Natural killer cell treated with Interleukin-12 subunit alpha and Interleukin-12 subunit beta and Interleukin-15 and Interleukin-18, amount 100 ng/mL, for 72 hours (primary cell): ENCODE data around the gene PRKG1. TPM values are rescaled to one million over a fixed set of nuclear protein-coding genes. Genes with fewer than 3 reads are reported as not detected.

Experiments
- ATAC-seq, 2 donors: fragments of 150-1000 bp; cut with Tn5 transposase in 1 of 2; sonication (Bioruptor Pico), chemical (Tn5 transposase) in 1 of 2; 2 replicates each; pipeline ENCODE4 v1.10.0; 2021
- DNase-seq: peaks from one replicate; pipeline ENCODE4 v3.0.0; 2022; ENCODE audit warnings: low spot score
- H3K27ac Mint-ChIP-seq, 2 donors: 1 replicate in 1 of 2; 2 replicates in 1 of 2; pipeline ENCODE4 v1.8.0; 2022; ENCODE audit warnings: mixed read lengths in 2 of 2, mild to moderate bottlenecking in 1 of 2, moderate library complexity in 1 of 2
- H3K27me3 Mint-ChIP-seq, 2 donors: 1 replicate in 1 of 2; 2 replicates in 1 of 2; pipeline ENCODE4 v1.8.0; 2022; ENCODE audit warnings: mixed read lengths in 2 of 2
- H3K36me3 Mint-ChIP-seq: one replicate; pipeline ENCODE4 v1.8.0; 2022; ENCODE audit warnings: mixed read lengths
- H3K4me1 Mint-ChIP-seq, 2 donors: 1 replicate in 1 of 2; 2 replicates in 1 of 2; pipeline ENCODE4 v1.8.0; 2022; ENCODE audit warnings: low read depth in 2 of 2, mixed read lengths in 2 of 2, mild to moderate bottlenecking in 1 of 2
- H3K4me3 Mint-ChIP-seq: one replicate; pipeline ENCODE4 v1.8.0; 2022; ENCODE audit warnings: mixed read lengths
- H3K9me3 Mint-ChIP-seq: 2 replicates; pipeline ENCODE4 v1.8.0; 2022; ENCODE audit warnings: mixed read lengths
- total RNA-seq, 2 donors: library from RNA; stranded (reverse); gene quantifications; one replicate each; pipeline ENCODE4 v1.2.3, GENCODE V29; 2022

The PRKG1 gene
- total RNA-seq, 2 donors from 2014 or later = 0.10 TPM; not detected in 1

DNA sequence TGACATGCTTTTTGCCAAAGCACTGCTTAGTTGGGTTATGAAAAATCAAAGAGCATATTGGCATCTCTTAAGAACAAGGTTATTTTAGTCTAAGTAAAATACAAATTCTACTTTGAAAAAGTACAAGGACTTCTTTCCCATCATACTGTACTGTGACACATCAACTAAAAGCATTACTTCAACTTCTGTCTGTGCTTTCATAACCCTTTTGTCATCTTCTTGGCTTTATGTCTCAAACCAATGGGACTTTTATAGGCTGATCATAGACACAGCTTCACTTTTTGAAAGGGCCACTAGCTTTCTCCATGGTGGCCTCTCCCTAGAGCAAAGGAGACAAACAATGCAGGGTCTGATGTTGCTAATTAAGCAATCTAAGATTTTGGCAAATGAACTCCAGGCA lies 814.0 kb downstream of the PRKG1 start:
- no peak for ATAC-seq
- H3K4me1 Mint-ChIP-seq = no peaks in the 10 kb centered on the region
- H3K36me3 Mint-ChIP-seq = no peaks in the 10 kb centered on the region
- H3K4me3 Mint-ChIP-seq = no peak overlapping the region
- H3K27ac Mint-ChIP-seq = no peak overlapping the region
- H3K9me3 Mint-ChIP-seq = no peaks in the 10 kb centered on the region
- no peaks in the 10 kb centered on the region for H3K27me3 Mint-ChIP-seq
- DNase-seq = no peak

DNA sequence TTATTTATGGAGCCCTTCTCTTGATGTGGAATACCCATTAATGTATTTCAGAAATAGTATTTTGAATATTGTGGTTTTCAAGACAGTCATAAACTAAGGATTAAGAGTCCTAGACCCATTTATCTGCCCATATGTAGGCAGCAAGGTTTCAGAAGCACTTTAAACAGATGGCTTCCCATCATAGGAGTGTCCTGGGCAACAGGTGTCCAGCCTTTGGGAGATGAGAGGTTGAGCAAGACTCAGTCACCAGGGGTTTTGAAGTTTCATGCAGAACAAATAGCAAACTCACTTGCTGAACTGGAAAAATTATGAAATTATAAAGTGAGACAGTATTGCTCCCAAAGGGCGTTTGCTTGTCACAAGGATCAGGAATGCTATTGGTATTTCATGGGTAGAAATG lies 818.0 kb downstream of the PRKG1 start:
- Mint-ChIP-seq H3K4me3 (no peak overlapping the region), H3K36me3 (no peaks in the 10 kb centered on the region), H3K4me1 (no peaks in the 10 kb centered on the region), H3K27ac (no peak overlapping the region), H3K27me3 (no peaks in the 10 kb centered on the region), H3K9me3 (no peaks in the 10 kb centered on the region)
- DNase-seq = no peak
- no peak for ATAC-seq

DNA sequence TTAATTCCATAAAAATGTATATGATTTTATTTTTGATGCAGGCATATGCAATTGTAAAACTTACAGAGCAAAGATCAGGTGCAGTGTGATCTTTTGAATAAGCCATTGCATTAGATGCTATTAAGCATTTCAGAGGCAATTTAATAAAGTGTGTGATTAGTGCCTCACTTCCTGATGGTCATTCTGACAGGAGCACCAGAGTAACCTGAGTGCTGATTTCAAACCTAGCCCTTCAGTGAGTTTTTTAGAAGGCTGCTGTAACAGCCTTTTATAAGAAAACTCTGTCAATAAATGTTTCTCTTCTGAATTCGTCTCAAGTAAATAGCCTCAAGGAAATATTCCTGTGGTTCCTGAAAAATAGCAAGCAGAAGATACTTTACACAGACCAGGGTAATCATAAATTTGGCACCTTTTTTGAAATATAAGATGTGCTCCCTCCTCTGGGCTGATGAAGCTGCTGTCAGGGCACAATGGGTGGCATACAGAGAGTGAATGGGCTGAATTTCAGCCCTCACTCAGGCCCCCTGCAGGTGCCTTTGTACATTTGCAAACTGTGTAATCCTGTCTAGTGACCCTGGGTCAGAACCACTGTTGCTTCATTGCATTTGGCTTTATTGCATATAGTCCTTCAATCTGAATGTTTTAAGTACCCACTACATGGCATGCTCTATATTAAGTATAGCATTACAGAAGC lies 818.8 kb downstream of the PRKG1 start:
- no peaks in the 10 kb centered on the region for H3K36me3 Mint-ChIP-seq
- no peaks in the 10 kb centered on the region for H3K27me3 Mint-ChIP-seq
- H3K27ac Mint-ChIP-seq = no peak overlapping the region
- no peak overlapping the region for H3K4me3 Mint-ChIP-seq
- DNase-seq (no peak), ATAC-seq (no peak)
- H3K9me3 Mint-ChIP-seq = no peaks in the 10 kb centered on the region
- H3K4me1 Mint-ChIP-seq = no peaks in the 10 kb centered on the region

DNA sequence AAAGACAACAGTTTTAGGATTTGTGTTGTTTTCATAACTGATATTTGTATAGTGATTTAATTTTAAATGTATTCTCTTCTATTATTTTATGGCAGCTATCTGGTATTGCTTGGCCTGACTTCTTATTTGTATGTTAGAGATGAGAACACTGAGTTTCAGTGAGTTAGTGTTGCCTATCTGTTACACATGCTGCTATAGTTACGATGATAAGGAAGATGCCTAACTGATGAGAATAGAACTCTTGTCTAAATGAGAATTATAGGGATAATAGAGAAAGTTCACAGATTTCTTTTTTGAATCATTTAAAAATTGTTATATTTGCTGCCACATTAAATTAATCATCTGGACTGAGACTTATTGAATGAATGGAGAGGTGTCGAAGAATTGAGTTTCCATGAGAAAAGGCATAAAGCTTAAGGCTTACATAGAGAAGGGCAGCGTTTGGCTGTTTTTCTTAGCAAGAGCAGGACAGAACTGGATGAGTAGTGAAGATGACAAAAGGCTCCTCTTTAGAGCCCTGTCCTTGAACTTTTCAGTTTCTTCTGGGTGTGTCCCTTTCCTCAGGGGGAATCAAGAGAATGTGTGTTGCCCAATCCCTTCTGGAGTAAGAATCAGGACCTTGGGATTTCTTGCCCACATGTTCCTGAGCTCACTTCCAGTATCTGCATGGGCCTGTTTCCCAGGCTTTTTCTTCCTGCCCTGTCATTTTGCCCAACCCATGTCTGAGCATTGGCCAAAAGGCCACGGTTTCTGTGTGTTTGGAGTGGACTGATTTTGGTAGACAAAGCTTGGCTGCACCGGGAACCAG lies 820.7 kb downstream of the PRKG1 start:
- Mint-ChIP-seq H3K36me3 (no peaks in the 10 kb centered on the region), H3K4me1 (no peaks in the 10 kb centered on the region), H3K27me3 (no peaks in the 10 kb centered on the region), H3K9me3 (no peaks in the 10 kb centered on the region), H3K27ac (no peak overlapping the region), H3K4me3 (no peak overlapping the region)
- ATAC-seq (no peak), DNase-seq (no peak)

DNA sequence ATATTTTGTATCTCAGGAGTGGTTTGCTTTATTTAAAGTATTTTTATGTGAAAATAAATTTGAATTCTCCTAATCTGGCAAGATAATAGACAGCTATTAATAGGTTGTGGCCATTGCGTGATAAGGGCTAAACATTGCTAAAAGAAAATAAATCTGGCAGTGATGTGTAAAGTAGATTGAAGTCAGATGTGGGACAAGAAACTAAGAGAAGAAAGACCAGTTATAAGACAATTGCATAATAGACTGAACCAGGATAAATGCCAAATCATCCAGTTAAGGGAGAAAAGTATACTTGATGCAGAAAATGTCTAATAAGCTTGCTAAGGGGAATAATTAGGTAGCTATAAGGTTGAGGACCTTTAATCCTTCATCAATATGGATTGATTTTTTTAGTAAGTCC lies 822.6 kb downstream of the PRKG1 start:
- Mint-ChIP-seq H3K36me3 (no peaks in the 10 kb centered on the region), H3K4me1 (no peaks in the 10 kb centered on the region), H3K27ac (no peak overlapping the region), H3K27me3 (no peaks in the 10 kb centered on the region), H3K4me3 (no peak overlapping the region), H3K9me3 (no peaks in the 10 kb centered on the region)
- DNase-seq (no peak), ATAC-seq (no peak)

DNA sequence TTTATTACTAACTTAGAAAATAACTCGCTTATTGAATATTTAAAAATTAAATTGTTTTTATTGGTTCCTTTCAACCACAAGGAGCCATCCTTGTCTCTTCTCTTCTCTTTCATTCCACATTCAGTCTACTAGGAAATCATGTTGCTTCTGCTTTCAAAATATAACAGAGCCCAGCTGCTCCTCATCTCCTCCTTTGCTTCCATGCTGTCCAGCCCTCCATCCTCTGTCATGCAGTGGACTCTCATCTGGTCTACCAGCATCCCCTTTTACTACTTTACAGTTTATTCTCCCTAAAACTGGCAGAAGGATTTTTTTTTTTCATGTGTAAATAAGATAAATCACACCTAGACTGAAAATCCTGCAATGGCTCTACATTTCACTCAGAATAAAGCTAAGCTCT lies 823.3 kb downstream of the PRKG1 start:
- Mint-ChIP-seq H3K27ac (no peak overlapping the region), H3K27me3 (no peaks in the 10 kb centered on the region), H3K4me3 (no peak overlapping the region), H3K4me1 (no peaks in the 10 kb centered on the region), H3K36me3 (no peaks in the 10 kb centered on the region), H3K9me3 (no peaks in the 10 kb centered on the region)
- ATAC-seq (no peak), DNase-seq (no peak)

DNA sequence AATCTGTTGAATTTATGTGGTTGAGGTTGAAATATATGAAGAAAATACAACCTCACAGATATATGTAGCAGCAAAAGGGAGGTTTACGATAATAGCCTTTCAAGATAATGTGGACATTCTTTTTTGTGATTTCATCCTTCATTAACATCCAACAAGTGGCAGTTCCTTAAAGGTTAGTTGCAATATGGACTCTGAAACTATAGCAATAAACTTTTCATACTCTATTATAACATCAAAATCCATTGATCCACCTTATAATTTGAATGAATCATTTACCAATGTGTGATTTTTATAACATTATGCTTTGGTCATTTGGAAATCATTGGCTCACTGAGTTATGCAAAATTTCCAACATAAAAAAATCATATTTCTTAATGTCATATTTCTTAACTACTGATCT lies 825.9 kb downstream of the PRKG1 start:
- no peaks in the 10 kb centered on the region for H3K27me3 Mint-ChIP-seq
- H3K9me3 Mint-ChIP-seq = no peaks in the 10 kb centered on the region
- H3K4me3 Mint-ChIP-seq = no peak overlapping the region
- ATAC-seq = no peak
- no peak for DNase-seq
- H3K36me3 Mint-ChIP-seq = no peaks in the 10 kb centered on the region
- no peak overlapping the region for H3K27ac Mint-ChIP-seq
- no peaks in the 10 kb centered on the region for H3K4me1 Mint-ChIP-seq

DNA sequence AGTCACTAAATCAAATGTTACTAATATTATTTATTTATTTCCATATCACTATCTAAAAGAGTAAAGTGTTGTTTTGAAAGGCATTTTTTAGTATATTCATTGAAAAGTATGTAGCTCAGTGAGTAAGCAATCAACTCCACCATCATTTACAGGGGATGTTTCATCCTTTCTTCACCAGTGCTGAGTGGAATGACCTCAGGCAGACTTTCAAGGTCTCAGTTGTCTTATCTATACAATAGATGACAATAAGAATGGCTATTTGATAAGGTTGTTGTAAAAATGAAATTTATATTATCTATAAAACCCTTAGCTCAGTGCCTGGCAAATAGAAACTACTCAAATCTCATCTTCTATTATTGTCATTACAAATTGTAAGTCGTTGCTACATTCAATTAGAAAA lies 829.4 kb downstream of the PRKG1 start:
- ATAC-seq = no peak
- no peak for DNase-seq
- no peak overlapping the region for H3K4me3 Mint-ChIP-seq
- H3K4me1 Mint-ChIP-seq = no peaks in the 10 kb centered on the region
- H3K27ac Mint-ChIP-seq = no peak overlapping the region
- H3K27me3 Mint-ChIP-seq = no peaks in the 10 kb centered on the region
- no peaks in the 10 kb centered on the region for H3K36me3 Mint-ChIP-seq
- no peaks in the 10 kb centered on the region for H3K9me3 Mint-ChIP-seq

DNA sequence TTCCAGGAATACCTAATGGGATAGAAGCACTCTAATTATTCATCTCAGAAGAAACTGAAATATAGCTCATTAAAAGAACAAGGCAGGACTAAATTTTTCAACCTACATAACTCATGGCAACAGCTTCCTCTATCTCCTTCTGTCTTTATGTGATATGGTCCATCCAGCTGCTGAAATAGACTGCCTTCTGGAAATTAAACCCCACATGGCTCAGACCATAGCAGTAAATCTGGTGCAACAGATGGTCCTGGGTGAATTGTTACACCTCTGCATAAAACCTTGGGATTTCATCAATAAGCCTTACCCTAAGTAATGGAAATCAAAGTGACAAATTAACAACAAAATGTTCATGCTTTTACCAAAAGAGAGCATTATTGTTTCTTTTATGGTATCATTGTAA lies 830.7 kb downstream of the PRKG1 start:
- ATAC-seq = no peak
- Mint-ChIP-seq H3K9me3 (peaks cover 5% of the 10 kb centered on the region), H3K4me1 (no peaks in the 10 kb centered on the region), H3K27ac (no peak overlapping the region), H3K36me3 (no peaks in the 10 kb centered on the region), H3K27me3 (no peaks in the 10 kb centered on the region), H3K4me3 (no peak overlapping the region)
- DNase-seq = no peak

DNA sequence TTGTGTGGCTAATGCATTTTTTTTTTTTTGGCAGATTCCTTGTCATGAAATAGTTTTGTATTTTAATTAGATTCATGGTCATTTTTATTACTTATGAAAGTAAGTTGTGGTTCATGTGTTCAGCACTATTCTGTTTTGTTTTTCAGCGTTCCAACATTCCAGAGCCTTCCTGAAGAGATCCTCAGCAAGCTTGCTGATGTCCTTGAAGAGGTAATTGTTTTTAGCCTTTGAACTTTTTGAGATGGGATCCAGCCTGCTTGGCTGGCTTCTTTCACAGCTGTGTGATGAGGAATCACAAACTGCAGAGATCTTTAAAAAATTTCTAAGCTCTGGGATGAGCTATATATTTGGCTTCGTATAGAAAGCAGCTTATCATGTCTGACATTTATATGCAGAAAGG lies 833.1 kb downstream of the PRKG1 start:
- no peak for DNase-seq
- Mint-ChIP-seq H3K4me1 (no peaks in the 10 kb centered on the region), H3K36me3 (no peaks in the 10 kb centered on the region), H3K27ac (no peak overlapping the region), H3K27me3 (no peaks in the 10 kb centered on the region), H3K9me3 (peaks cover 8% of the 10 kb centered on the region), H3K4me3 (no peak overlapping the region)
- ATAC-seq = no peak

DNA sequence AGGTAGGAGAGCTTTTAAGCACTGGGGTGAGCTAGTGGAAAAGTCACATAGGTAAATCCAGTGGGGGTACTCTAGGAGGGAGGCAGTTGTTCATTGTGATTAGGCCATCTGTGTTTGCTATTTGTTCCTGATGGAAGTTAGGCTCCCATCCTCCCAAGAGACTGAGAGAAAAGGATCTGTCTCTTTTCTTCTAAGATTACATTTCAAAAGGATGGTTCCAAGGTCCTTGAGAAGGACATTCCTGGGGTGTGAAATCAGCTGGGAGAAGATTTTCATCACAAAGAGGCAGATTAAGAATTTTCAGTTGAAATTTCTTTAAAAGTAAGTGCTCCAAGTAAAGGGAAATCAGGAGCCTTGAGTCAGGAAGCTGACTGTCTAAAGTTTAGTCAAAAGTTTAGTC lies 835.9 kb downstream of the PRKG1 start:
- Mint-ChIP-seq H3K27me3 (no peaks in the 10 kb centered on the region), H3K4me1 (no peaks in the 10 kb centered on the region), H3K36me3 (no peaks in the 10 kb centered on the region), H3K9me3 (peaks cover 8% of the 10 kb centered on the region), H3K27ac (no peak overlapping the region), H3K4me3 (no peak overlapping the region)
- DNase-seq = no peak
- ATAC-seq = no peak

DNA sequence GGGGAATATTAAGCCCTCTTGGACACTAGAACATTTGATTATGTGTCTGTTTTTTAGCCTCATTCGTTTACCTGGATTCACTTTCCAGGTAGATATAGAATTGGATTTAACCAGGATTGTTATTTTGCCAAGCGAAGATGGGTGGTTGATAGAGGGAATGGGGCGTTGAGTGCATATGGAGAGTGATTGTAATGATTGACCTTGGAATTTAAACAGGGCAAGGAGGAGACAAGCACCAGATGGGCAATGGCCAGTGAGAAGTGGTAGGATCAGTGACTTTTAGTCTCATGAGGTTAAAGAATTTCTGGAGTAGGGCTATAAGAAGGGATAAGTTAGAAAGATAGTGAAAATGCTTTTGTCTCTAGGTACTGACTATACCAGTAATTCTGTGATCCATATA lies 836.3 kb downstream of the PRKG1 start:
- H3K36me3 Mint-ChIP-seq = no peaks in the 10 kb centered on the region
- no peak for DNase-seq
- H3K4me3 Mint-ChIP-seq = no peak overlapping the region
- no peak overlapping the region for H3K27ac Mint-ChIP-seq
- H3K27me3 Mint-ChIP-seq = no peaks in the 10 kb centered on the region
- H3K4me1 Mint-ChIP-seq = no peaks in the 10 kb centered on the region
- peaks cover 8% of the 10 kb centered on the region for H3K9me3 Mint-ChIP-seq
- no peak for ATAC-seq

DNA sequence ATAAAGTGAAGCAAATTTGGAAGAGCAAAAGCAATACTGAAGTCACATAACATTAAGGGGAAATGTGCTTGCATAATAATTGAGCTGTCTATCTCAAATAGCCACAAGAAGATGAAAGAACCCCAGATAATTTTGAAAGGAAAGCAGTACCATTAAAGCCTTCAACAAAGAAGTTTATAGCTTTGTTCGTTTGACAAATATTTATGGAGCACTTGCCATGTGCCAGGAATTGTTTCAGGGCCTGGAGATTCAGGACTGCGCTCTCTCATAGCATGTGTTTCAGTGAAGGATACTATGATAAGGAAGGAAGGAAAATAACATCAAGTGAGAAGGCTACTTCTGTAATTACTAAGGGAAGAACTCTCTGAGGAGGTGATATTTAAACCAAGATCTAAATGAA lies 837.4 kb downstream of the PRKG1 start:
- Mint-ChIP-seq H3K36me3 (no peaks in the 10 kb centered on the region), H3K4me1 (no peaks in the 10 kb centered on the region), H3K9me3 (peaks cover 8% of the 10 kb centered on the region), H3K27ac (no peak overlapping the region), H3K27me3 (no peaks in the 10 kb centered on the region), H3K4me3 (no peak overlapping the region)
- no peak for ATAC-seq
- DNase-seq = no peak

DNA sequence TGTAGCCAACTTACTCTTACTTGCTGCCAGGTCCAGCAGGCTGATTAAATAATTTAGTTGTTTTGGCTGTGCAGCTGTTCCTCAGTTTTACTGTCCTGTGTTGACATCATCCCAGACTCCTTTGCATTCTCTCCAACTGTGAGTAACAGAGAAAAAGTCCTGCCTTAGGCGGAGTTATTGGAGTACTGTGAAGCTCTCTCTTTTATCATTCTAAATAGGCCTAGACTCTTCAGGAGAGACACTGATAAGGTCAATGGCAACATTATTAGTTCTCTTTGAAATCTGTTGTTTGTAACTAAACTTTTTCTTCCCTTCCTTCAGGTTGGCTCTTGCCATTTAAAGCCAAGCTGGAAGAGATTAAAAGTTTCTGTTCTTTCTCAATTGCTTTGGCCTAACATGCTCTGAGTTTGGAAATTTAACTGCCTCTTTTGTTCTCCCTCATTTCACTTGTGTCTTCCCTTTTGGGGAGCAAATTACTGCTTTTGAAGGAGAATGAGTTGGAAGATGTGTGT lies 840.8 kb downstream of the PRKG1 start:
- no peak overlapping the region for H3K4me3 Mint-ChIP-seq
- H3K27ac Mint-ChIP-seq = no peak overlapping the region
- H3K36me3 Mint-ChIP-seq = no peaks in the 10 kb centered on the region
- no peaks in the 10 kb centered on the region for H3K27me3 Mint-ChIP-seq
- no peaks in the 10 kb centered on the region for H3K4me1 Mint-ChIP-seq
- DNase-seq = no peak
- peaks cover 3% of the 10 kb centered on the region for H3K9me3 Mint-ChIP-seq
- no peak for ATAC-seq
